ENCODE results near the gene KLK11. TPM values are rescaled to one million over a fixed set of nuclear protein-coding genes. Genes with fewer than 3 reads are reported as not detected.

The KLK11 gene
- total and polyA plus RNA-seq, 2 donors (not counting 3 experiments of a cell fraction or from before 2014, with no cell fraction given) = not detected

DNA sequence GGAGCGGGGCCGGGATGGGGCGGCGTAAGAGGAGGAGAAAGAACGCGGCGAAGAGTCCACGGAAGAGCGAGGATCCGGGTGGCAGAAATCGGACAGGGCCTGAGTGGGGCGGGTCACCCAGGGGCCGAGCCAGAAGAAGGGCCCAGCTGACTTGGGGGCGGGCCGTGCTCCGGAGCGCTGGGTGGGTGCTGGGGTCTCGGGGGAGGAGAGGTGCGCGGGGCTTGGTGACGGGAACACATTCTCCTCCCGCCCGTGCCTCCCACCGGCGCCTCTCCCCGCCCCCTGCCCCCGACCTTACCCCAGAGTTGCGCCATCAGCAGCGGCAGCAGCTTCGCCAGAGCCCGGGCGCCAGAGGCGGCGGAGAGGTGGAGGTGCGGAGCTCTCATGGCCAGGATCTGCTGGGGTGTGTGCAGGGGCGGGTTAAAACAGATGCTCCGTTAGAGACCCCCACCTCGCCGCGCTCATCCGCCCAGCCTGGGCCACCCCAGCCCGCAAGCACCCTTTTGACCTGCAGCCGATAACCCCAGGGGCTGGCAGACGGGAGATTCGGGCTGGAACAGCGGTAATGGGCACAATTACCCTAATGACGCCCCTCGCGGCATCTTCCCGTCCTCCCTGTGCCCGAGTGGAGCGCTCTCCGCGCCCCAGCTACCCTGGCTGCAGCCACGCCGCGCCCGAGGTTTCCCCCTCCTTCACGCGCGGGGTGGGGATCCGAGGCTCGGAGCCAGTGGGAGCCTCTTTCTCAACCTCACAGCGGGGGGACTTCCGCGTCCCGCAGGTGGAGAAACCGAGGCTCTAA, 7.5 kb downstream of the KLK11 start:
- H3K27me3 ChIP-seq (ENCODE audit: control insufficient read depth in 2 of 2, insufficient read depth in 2 of 2, low read length in 2 of 2) = peaks cover 21 to 25% of the 10 kb centered on the region in 2 experiments
- intact Hi-C loops (cut with micrococcal nuclease) (no loop called here), dilution Hi-C loops (cut with MboI; ENCODE audit: extremely low pct_ligation_motif_present, low sequenced_read_pairs) (no loop called here)
- H4K20me1 ChIP-seq (replicated peaks; ENCODE audit: control insufficient read depth, extremely low read depth, insufficient read depth, low read length) = no peaks in the 10 kb centered on the region
- POLR2A ChIA-PET = no interaction called here
- CTCF ChIA-PET = interaction anchor here (3.2 kb wide), 1 partner anchor 75 kb away, joined by 11 read pairs; no protein-coding TSS in a partner anchor
- TF ChIP-seq EZH2 (IDR thresholded peaks at IDR 0.05; ENCODE audit: borderline replicate concordance, low read depth, low read length, severe bottlenecking) (peak; percentile 57), FOS (IDR thresholded peaks at IDR 0.05; ENCODE audit: borderline replicate concordance, insufficient read depth, low read length) (no peak), CTCF (IDR thresholded peaks at IDR 0.05; ENCODE audit: extremely low read depth in 1 of 2, insufficient read depth in 1 of 2, low read depth in 1 of 2, low read length in 2 of 2) (no peak)
- H3K4me2 ChIP-seq (ENCODE audit: insufficient read depth, low read length) = no peak overlapping the region
- H3K27ac ChIP-seq (ENCODE audit: insufficient read depth, low read depth, low read length) = no peak overlapping the region
- H2AFZ ChIP-seq (ENCODE audit: low read depth, low read length) = no peak overlapping the region
- no peaks in the 10 kb centered on the region for H3K9me3 ChIP-seq (replicated peaks; ENCODE audit: control insufficient read depth, insufficient read depth, low read length)
- BruUV-seq (replicated peaks) = no TSS peak
- no peaks in the 10 kb centered on the region for H3K36me3 ChIP-seq (ENCODE audit: control insufficient read depth in 2 of 2, extremely low read depth in 1 of 2, insufficient read depth in 2 of 2, low read length in 2 of 2)
- H3K4me1 ChIP-seq (ENCODE audit: control insufficient read depth, extremely low read depth, insufficient read depth, low read length) = no peaks in the 10 kb centered on the region
- FAIRE-seq (no peak), DNase-seq (ENCODE audit: low read depth, low spot score) (no peak)
- no peaks in the 10 kb centered on the region for H3K9me1 ChIP-seq (replicated peaks; ENCODE audit: control insufficient read depth, extremely low read depth, insufficient read depth, low read length)
- no peak overlapping the region for H3K9ac ChIP-seq (replicated peaks; ENCODE audit: extremely low read depth, insufficient read depth, low read length)
- H3K4me3 ChIP-seq (replicated peaks in 1 of 3; ENCODE audit: insufficient read depth in 1 of 3, low read depth in 1 of 3, low read length in 3 of 3) = no peak overlapping the region
- no peaks in the 10 kb centered on the region for H3K79me2 ChIP-seq (ENCODE audit: control insufficient read depth, insufficient read depth, low read length)
